Measurements from ENCODE around the gene OR10G3.

Gene OR10G3

DNA sequence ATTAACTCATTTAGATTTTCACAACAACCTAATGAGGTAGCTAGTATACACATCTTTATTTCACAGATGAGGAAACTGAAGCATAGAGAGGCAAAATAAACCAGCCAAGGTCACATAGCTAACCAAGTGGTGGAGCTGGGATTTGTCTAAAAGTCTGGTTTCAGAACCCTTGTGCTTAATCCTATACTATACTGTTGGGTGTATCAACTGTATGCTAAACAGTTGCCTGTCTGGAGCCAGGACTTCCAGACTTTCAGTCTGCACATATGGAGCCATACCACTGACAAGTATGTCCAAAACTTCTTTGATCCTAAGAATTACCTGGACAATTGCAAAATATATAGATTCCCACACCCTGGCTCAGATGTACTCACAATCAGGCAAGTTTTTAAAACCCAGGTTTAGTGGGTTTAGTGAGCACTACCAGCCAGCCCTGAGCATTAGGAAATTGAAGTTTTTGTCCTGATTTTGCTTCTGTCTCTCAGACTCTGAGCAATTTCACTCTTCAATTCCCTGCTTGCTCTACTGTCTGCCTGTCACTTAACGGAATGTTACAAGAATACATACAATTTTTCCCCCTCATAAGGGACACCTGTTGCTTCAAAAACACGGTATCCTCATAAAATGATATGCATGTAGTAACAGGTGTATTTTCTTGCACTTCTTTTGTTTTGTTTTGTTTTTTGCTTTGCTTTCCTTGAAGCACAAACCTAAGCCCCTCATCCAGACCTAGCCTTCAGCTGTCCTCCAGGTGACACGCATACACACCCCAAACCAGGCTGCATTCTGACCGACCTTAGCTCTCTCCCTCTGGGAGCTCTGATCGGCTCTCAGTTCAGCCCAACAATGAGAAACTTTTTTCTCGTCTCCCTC is 44.1 kb downstream of the OR10G3 start:
- DNase-seq, result no peak

DNA sequence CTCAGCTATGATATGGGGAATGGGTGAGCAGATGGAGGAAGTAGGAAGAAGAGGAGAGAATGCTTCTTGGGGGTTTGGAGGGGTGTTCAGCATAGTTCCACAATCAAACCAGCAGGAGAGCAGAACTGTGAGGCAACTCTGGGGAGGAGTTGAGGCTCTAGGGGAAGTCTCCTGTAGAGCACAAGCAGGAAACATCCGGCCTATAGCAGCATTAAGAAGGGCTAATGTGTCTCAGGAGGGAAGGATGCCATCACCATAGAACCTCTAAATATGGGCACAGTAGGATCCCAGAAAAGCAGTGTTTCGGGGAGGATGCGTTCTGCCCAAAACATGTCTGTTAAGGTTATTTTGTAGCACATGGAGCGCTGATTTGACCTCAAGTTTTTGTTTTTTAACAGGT is 45.3 kb downstream of the OR10G3 start:
- DNase-seq, result no peak

DNA sequence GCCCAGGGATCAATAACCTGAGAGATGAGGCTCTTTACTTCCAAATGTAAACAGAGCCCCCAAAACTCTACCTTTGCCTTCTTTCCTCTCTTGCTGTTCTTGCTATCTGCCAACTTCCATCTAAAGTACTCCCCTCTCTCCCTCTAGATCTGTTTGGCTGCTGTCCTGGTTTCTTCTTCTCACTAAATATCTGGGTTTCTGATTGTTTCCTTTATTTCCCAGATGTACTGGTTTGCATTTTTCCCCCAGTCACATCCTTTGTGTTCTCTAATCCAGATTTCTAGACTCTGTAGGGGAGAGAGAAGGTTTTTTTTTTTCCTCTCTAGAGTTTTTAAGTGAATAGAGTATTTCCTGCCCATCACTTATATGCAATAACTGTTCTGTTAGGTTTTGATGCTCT is 46.6 kb downstream of the OR10G3 start:
- no peak for DNase-seq

DNA sequence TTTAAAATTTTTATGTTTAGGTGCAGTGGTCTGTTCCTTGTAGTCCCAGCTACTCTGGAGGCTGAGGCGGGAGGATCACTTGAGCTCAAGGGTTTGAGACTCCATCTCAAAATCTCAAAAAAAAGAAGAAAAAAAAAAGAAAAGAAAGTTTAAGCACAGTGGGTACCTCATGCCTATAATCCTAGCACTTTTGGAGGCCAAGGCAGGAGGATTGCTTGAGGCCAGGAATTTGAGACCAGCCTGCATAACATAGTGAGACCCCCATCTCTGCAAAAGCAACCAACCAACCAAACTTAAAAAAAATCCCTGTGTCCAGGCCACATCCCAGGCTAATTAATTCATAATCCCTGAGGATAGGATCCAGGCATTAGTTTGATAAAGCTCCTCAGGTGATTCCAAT is 50.4 kb downstream of the OR10G3 start:
- no peak for DNase-seq

DNA sequence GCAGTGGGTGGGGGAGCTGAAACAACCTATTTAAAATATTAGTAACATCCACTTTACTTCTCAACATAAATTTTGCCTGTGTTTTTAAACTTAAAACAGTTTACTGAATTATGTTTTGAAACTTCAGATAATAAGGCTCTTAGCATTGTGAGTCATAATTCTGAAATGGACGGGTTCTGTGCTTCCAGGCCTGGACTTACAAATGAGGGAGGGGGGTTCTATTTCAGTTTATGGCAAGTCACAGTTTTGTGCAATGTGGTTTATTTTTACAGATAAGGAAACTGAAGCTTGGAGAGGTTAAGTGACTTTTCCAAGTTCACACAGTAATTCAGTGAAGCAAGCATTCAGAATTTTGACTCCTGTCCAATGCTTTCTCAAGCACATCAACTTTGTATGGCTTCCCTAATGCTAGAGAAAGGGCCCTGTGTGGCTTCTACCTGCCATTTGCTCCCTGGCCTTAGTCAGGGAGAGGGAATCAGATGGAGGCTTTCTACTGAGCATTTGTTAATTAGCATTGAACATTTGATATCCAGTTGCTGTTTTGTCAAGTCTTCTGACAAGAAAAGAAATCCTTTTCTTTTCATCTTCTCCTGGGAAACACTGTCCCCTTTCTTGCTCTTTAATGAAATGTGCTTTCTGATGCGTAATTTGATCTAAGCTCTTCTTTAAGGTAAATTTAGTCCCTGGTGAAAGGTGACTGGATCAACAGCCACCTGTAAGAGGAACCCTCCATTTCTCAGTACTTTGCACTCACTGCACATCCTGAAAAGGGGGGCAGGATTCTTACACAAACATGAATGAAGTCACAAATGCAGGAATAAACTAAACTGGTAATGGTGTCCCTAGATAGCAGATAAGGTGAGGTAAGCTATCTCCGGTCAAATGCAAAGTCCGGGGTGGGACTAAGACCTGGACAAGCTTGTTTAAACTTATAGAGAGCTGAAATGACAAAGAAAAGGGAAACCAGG is 51.2 kb downstream of the OR10G3 start:
- DNase-seq, result no peak

DNA sequence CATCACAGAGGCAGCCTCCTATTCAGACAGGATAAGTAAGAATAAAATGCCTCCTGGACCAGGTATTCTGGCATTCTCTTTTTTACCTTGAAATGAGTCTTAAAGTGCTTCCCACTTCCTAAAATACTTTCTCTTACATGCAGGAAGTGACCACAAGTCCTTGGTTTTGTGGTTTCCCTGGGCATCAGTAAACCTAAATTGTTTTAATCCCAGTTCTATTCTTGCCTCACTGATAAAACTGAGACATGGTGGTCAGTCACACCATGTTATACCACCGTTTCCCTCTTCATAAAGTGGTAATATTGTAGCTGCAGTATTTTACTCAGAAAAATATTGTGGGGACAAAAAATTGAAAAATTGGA is 52.6 kb downstream of the OR10G3 start:
- DNase-seq, result no peak

DNA sequence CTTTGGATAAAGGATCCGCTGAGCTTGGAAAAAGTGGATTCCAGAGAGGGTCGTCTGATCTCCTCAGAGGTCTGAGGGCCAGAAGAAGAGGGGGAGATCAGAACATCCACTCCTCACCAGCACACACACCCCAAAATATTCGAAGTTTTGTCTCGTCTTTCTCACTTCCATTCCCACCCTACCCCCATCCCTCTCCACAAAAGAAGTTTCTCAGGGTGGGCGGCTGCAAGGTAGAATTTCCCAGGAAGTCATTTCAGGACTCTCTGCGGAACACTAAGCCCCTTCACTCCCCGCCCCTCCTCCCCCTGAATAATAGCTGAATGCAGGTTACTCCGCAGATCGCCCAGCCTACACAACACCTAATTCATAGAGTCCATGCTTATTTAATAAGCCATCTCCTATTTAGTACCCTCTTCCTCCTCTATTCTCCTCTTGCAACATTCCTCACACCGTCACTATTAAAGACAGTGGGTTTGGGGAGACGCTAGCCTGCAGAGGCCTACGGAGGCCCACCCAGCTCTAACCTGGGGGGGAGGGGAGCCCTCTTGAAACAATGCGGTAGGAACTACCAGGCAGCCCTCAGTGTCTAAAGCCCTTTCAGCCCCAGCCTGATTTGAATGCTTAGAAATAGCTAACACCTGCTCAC is 53.1 kb downstream of the OR10G3 start:
- no peak for DNase-seq

DNA sequence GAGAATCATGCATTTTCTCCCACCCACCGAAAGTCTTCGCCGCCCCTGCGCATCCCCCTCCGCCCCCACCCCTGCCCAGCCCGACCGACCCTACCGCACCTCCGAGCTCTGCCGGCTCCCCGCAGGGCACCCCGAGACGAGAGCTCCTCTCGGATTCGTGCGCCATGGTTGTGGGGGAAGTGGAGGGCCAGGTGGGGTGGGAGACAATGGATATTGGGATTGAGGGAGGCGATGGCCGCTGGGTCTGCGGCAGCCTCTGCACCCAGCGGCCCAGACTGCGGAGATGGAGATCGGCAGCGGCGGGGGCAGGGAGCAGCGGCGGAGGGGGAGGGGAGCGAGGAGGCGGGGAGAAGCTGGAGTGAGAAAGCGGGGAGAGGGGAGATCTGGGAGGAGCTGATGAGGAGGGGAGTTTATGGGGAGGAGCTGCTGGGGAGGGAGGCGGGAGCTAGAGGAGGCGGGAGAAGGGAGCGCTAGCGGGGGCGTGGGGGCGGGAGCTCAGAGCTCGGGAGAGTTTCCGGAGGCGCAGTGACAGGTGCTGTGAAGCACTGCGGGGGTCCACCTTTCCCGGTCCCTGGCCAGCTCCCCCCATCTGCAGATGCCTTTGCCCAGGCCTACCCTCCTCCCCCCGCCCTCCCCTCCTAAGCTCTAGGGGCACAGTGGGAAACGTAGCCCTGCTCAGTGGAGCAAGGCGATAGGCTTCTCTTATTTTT is 53.8 kb downstream of the OR10G3 start, which contains the start of gene SALL2:
TSS of gene SALL2 (minus strand) at position 385 of the 710 bp plus-strand sequence. CDS start at position 166, 219 bp downstream.
- peak; percentile 71 for DNase-seq

DNA sequence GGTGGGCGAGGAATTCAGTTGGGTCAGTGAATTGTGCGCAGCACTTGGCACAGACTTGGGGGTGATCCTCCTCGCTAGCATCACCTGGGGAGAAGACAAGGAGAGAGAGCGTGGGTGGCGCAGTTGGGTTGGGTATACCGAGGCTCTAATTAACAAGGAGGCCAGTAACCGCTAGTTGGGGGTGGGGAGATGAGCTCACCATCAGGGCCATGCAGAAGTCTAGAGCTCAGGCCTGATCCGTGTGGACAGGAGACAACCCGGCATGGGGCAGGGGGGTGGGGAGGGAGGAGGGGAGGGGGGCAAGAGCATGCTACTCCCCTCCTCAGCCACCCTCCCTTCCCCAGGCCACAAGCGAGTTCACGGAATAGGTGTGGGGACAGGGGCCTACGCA is 54.3 kb downstream of the OR10G3 start:
- peak; percentile 12 for DNase-seq

DNA sequence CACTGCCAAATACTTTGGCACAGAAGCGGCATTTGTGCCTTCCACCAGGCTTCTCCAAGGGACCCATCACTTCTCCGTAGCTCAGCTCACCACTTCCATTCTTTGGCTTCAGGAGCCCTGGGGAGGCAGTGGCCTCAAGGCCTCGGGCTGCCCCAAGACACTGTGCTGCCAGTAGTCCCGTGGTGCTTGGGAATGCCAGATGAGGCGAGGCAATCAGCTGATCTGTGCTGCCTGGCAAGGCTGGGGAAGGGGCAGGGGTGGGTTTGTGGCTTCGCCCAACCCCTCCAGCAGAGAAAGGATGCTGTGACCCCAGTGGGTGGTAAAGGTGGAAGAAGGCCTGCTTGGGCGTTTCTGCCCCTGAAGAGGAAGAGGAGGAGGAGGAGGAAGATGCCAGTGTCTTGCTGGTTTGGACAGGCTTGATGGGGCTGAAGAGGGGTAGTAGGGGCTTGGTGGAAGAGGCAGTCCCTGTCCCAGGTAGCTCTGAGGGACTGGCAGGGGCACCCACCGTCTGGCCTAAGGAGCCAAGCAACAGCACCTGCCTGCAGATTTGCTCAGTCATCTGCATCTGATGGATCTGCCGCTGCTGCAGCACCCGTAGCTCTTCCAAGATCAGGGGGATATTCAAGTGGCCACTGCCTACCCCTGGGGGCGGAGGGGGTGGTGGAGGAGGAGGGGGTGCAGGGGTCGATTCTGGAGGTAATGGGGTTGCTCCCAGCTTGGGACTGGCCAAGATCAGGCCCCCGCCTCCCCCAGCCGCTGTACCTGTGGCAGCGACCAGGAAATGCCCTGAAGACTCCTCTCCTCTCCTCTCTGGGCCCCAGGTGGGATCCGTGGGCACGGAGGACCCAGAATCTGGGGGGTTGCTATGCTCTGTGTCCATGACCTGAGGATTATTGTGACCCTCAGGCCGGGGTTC is 55.0 kb downstream of the OR10G3 start:
- no peak for DNase-seq

DNA sequence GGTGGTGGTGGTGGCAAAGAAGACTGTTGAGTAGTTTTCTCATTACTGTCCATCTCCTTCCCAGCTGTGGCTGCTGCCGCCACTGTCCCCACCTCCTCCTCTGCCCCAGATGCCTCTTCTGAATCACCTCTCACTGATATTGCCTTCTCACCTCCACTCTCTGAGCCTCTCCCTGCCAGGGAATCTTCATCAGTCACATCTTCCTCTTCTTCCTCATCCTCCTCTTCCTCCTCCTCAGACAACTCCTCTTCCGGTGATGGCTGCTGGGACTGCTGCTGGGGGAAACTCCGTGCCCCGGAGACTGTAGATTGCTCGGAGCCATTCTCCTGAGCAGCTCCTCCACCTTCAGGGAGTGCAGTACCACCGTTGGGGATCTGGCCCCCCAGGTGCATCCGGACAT is 56.7 kb downstream of the OR10G3 start:
- no peak for DNase-seq

DNA sequence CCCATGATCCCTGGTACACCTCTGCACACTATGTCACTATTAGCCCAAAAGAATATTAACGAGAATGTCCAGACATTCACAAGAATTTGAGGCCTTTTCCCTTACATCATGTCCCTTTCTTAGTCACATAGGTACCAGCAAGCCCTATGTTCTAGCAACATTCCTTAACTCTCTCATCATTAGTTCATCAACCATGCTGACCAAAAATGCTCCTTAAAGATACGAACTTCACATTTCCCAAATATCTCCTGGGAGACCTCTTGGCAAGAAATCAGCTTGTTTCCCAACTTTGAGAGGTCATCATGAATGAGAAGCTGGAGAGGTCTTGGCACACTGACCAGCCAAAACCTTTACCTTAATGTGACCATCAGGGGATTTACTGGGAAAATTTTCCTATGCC is 58.4 kb downstream of the OR10G3 start:
- DNase-seq, result peak; percentile 63

DNA sequence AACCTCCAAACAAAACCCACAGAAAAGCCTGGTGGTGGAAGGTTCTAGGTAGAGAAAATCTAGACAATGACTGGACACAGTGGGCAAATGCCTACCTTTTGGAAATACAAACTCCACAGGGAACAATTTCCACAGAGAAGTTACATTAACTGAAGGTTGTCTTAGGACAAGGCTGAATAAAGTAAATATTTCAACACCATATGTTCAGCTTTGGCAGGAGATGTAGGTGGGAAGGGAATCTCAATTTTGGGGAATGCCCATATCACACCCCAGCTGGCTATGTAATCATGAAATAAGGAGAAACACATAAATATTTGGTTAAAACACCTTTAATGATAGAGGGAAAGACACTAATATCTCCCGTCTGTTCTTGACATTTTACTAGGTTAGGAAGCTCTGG is 59.1 kb downstream of the OR10G3 start:
- no peak for DNase-seq

DNA sequence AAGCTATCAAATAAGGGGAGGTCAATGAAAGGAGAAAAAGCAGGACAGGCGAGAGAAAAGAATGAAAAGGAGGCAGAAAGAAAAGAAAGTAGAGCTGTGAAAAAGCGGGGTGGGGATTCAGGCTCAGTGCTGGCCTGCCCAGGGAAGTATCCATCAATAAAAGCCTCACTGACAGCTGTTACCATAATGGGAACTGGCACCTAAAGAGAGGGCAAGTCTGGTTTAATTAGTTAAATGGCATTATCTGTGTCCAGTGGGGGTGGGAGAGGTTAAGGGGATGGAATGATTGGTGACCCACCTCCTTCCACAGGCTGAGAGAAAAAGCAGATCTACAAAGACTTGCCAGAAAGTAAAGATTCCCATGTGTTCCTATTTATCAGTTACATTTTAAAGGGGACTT is 61.2 kb downstream of the OR10G3 start:
- DNase-seq, result no peak
